CD4-positive, CD25-positive, alpha-beta regulatory T cell (primary cell): ENCODE measurements around the gene NFYC. TPM values are rescaled to one million over a fixed set of nuclear protein-coding genes. Genes with fewer than 3 reads are reported as not detected.

ENCODE experiments used
- ATAC-seq, 2 donors: fragments of 150-1000 bp; cut with Tn5 transposase; one replicate each; pipeline ENCODE4 v1.10.0; 2021; ENCODE audit warnings: low read depth in 2 of 2, moderate number of reproducible peaks in 2 of 2, moderate library complexity in 1 of 2
- DNase-seq, 3 donors: peaks; one replicate each; pipeline versions ENCODE4 v3.0.0 to v3.0.0-alpha.2; 2012 to 2022; ENCODE audit warnings: mixed read lengths in 1 of 3
- H3K27ac ChIP-seq: one replicate; pipeline ENCODE4 v1.7.0; 2013; ENCODE audit warnings: mild to moderate bottlenecking, low read length; ENCODE audit not compliant: insufficient read depth, poor library complexity, severe bottlenecking
- H3K27me3 ChIP-seq: one replicate; pipeline ENCODE4 v1.7.0; 2013; ENCODE audit warnings: low read length; ENCODE audit not compliant: control insufficient read depth, insufficient read depth
- H3K36me3 ChIP-seq: one replicate; pipeline ENCODE4 v1.7.0; 2013; ENCODE audit warnings: mild to moderate bottlenecking, low read length, moderate library complexity; ENCODE audit not compliant: control insufficient read depth, insufficient read depth
- H3K4me1 ChIP-seq: 2 replicates; pipeline ENCODE4 v1.7.0; 2013; ENCODE audit warnings: mild to moderate bottlenecking, low read length; ENCODE audit not compliant: insufficient read depth, control insufficient read depth, poor library complexity, severe bottlenecking
- H3K4me3 ChIP-seq: one replicate; pipeline ENCODE4 v1.7.0; 2013; ENCODE audit warnings: low read depth, mild to moderate bottlenecking, low read length, moderate library complexity
- H3K9me3 ChIP-seq, 2 experiments: 1 replicate in 1 of 2; 2 replicates in 1 of 2; pipeline ENCODE4 v1.7.0; 2013; ENCODE audit warnings: low read length in 2 of 2, mild to moderate bottlenecking in 1 of 2, moderate library complexity in 1 of 2; ENCODE audit not compliant: control insufficient read depth in 2 of 2
- H3K27ac Mint-ChIP-seq, 3 donors: one replicate each; pipeline ENCODE4 v1.8.0; 2020 to 2022; ENCODE audit warnings: mild to moderate bottlenecking in 3 of 3, mixed read lengths in 3 of 3, moderate library complexity in 2 of 3
- H3K27me3 Mint-ChIP-seq: one replicate; pipeline ENCODE4 v1.8.0; 2022; ENCODE audit warnings: mild to moderate bottlenecking, mixed read lengths
- H3K36me3 Mint-ChIP-seq: one replicate; pipeline ENCODE4 v1.8.0; 2020; ENCODE audit warnings: mixed read lengths
- H3K4me1 Mint-ChIP-seq, 4 donors: one replicate each; pipeline ENCODE4 v1.8.0; 2020 to 2022; ENCODE audit warnings: mixed read lengths in 4 of 4, mild to moderate bottlenecking in 1 of 4
- H3K4me3 Mint-ChIP-seq, 4 donors: one replicate each; pipeline ENCODE4 v1.8.0; 2020 to 2022; ENCODE audit warnings: mild to moderate bottlenecking in 4 of 4, mixed read lengths in 4 of 4, moderate library complexity in 3 of 4
- H3K9me3 Mint-ChIP-seq, 7 donors: one replicate each; pipeline ENCODE4 v1.8.0; 2020 to 2022; ENCODE audit warnings: mixed read lengths in 7 of 7, mild to moderate bottlenecking in 3 of 7, moderate library complexity in 2 of 7
- polyA plus RNA-seq, 4 donors: library from polyadenylated mRNA; unstranded; fragments of 300-500 nt; fragmentation: Illumina TruSeq; gene quantifications; one replicate each; pipeline ENCODE4 v1.2.3, GENCODE V29; 2021
- total RNA-seq: library from RNA; stranded (reverse); gene quantifications from one replicate; pipeline ENCODE4 v1.2.3, GENCODE V29; 2022

The NFYC gene
- total and polyA plus RNA-seq, 5 donors from 2014 or later: 51.2 to 61.1 (median 57.1) TPM

- DNase-seq: peak in 1 of 3 donors; percentile 27
- Histone ChIP-seq H3K9me3 (no peaks in the 10 kb centered on the region), H3K27me3 (no peaks in the 10 kb centered on the region), H3K36me3 (no peaks in the 10 kb centered on the region), H3K27ac (no peak overlapping the region), H3K4me3 (no peak overlapping the region), H3K4me1 (peaks cover 9% of the 10 kb centered on the region)
- peak overlapping the region in 3 of 4 donors; percentile 29 to 72 (median 56) for H3K4me3 Mint-ChIP-seq
- H3K27ac Mint-ChIP-seq: peak overlapping the region; percentile 23 to 82 (median 67)
- H3K9me3 Mint-ChIP-seq: no peaks in the 10 kb centered on the region
- ATAC-seq: peak in 1 of 2 donors; percentile 19
- H3K27me3 Mint-ChIP-seq: peaks cover 9% of the 10 kb centered on the region
- H3K36me3 Mint-ChIP-seq: no peaks in the 10 kb centered on the region
- peaks cover 0 to 24% (median 10%) of the 10 kb centered on the region in 4 donors for H3K4me1 Mint-ChIP-seq
These were observed 103.6 kb downstream of the NFYC start for GRCh38 chr1:40794974-40795715.

- no peak overlapping the region for H3K4me3 ChIP-seq
- H3K4me3 Mint-ChIP-seq: peak overlapping the region in 2 of 4 donors; percentile 29 to 72
- DNase-seq: peak in 1 of 3 donors; percentile 23
These were observed 104.5 kb downstream of the NFYC start for GRCh38 chr1:40795811-40796586.

GRCh38 chr1:40796939-40797667, 105.6 kb downstream of the NFYC start:
- ATAC-seq: no peak
- H3K4me1 ChIP-seq: peaks cover 22% of the 10 kb centered on the region

More at GRCh38 chr1:40795811-40796586, 104.5 kb downstream of the NFYC start:
- ATAC-seq: no peak
- Mint-ChIP-seq H3K4me1 (peaks cover 4 to 33% (median 16%) of the 10 kb centered on the region in 4 donors), H3K9me3 (no peaks in the 10 kb centered on the region), H3K36me3 (no peaks in the 10 kb centered on the region), H3K27ac (peak overlapping the region in 2 of 3 donors; percentile 67 to 82), H3K27me3 (peaks cover 5% of the 10 kb centered on the region)
- Histone ChIP-seq H3K9me3 (no peaks in the 10 kb centered on the region), H3K36me3 (no peaks in the 10 kb centered on the region), H3K4me1 (peaks cover 11% of the 10 kb centered on the region), H3K27ac (no peak overlapping the region), H3K27me3 (no peaks in the 10 kb centered on the region)

GRCh38 chr1:40797668-40798010, 106.1 kb downstream of the NFYC start:
- peak overlapping the region in 1 of 4 donors; percentile 34 for H3K4me3 Mint-ChIP-seq
- ATAC-seq (no peak), DNase-seq (no peak)
- no peaks in the 10 kb centered on the region for H3K27me3 Mint-ChIP-seq
- H3K4me1 Mint-ChIP-seq: peaks cover 4 to 44% (median 25%) of the 10 kb centered on the region in 4 donors
- Histone ChIP-seq H3K27ac (no peak overlapping the region), H3K4me1 (peaks cover 24% of the 10 kb centered on the region), H3K9me3 (no peaks in the 10 kb centered on the region), H3K36me3 (no peaks in the 10 kb centered on the region), H3K27me3 (no peaks in the 10 kb centered on the region), H3K4me3 (no peak overlapping the region)
- H3K36me3 Mint-ChIP-seq: no peaks in the 10 kb centered on the region
- no peaks in the 10 kb centered on the region for H3K9me3 Mint-ChIP-seq
- H3K27ac Mint-ChIP-seq: no peak overlapping the region

More at GRCh38 chr1:40796939-40797667, 105.6 kb downstream of the NFYC start:
- Mint-ChIP-seq H3K27ac (peak overlapping the region in 2 of 3 donors; percentile 42 to 95), H3K36me3 (no peaks in the 10 kb centered on the region), H3K4me1 (peaks cover 4 to 43% (median 25%) of the 10 kb centered on the region in 4 donors), H3K9me3 (no peaks in the 10 kb centered on the region), H3K27me3 (peaks cover 5% of the 10 kb centered on the region), H3K4me3 (peak overlapping the region in 3 of 4 donors; percentile 34 to 64 (median 59))
- Histone ChIP-seq H3K36me3 (no peaks in the 10 kb centered on the region), H3K4me3 (no peak overlapping the region), H3K27me3 (no peaks in the 10 kb centered on the region), H3K27ac (no peak overlapping the region), H3K9me3 (no peaks in the 10 kb centered on the region)
- DNase-seq: no peak

GRCh38 chr1:40798366-40799281, 107.1 kb downstream of the NFYC start:
- Histone ChIP-seq H3K4me3 (no peak overlapping the region), H3K4me1 (peaks cover 24% of the 10 kb centered on the region), H3K9me3 (no peaks in the 10 kb centered on the region), H3K36me3 (no peaks in the 10 kb centered on the region), H3K27ac (no peak overlapping the region), H3K27me3 (no peaks in the 10 kb centered on the region)
- Mint-ChIP-seq H3K4me3 (no peak overlapping the region), H3K36me3 (no peaks in the 10 kb centered on the region), H3K9me3 (no peaks in the 10 kb centered on the region), H3K27me3 (no peaks in the 10 kb centered on the region), H3K27ac (no peak overlapping the region), H3K4me1 (peaks cover 4 to 49% (median 27%) of the 10 kb centered on the region in 4 donors)
- DNase-seq: no peak
- ATAC-seq: no peak

- H3K4me3 ChIP-seq: no peak overlapping the region
- H3K27ac ChIP-seq: no peak overlapping the region
- ATAC-seq (no peak), DNase-seq (no peak)
- H3K4me1 ChIP-seq: peaks cover 24% of the 10 kb centered on the region
- no peaks in the 10 kb centered on the region for H3K36me3 Mint-ChIP-seq
- H3K9me3 ChIP-seq: no peaks in the 10 kb centered on the region
- peaks cover 4 to 49% (median 27%) of the 10 kb centered on the region in 4 donors for H3K4me1 Mint-ChIP-seq
- no peak overlapping the region for H3K4me3 Mint-ChIP-seq
- no peaks in the 10 kb centered on the region for H3K27me3 ChIP-seq
- H3K27me3 Mint-ChIP-seq: no peaks in the 10 kb centered on the region
- H3K36me3 ChIP-seq: no peaks in the 10 kb centered on the region
- no peaks in the 10 kb centered on the region for H3K9me3 Mint-ChIP-seq
- H3K27ac Mint-ChIP-seq: no peak overlapping the region
These were observed 107.9 kb downstream of the NFYC start for GRCh38 chr1:40799351-40799867.
